Measurements from ENCODE around the gene MRPL20. TPM values are rescaled to one million over a fixed set of nuclear protein-coding genes. Genes with fewer than 3 reads are reported as not detected.

MRPL20 gene
- total and polyA plus RNA-seq, 9 of the 15 experiments (the other 6 are each of a cell fraction or from before 2014, with no cell fraction given), result 180 to 671 (median 229) TPM

- 62% methylated on average over 15 of the region's 40 CpGs for WGBS (ENCODE audit: insufficient coverage, low coverage, missing lambda C conversion rate)
- no TSS peak for BruUV-seq (replicated peaks)
- FAIRE-seq, result no peak
- H3K27me3 ChIP-seq (ENCODE audit: control insufficient read depth in 2 of 2, insufficient read depth in 2 of 2, low read length in 2 of 2), result no peaks in the 10 kb centered on the region
- peak overlapping the region; percentile 85; the same call in 1 of the 2 replicates for H3K4me2 ChIP-seq (ENCODE audit: insufficient read depth, low read length)
- H3K9me1 ChIP-seq (ENCODE audit: control insufficient read depth, insufficient read depth, low read length), result no peaks in the 10 kb centered on the region
- H4K20me1 ChIP-seq (replicated peaks; ENCODE audit: control insufficient read depth, insufficient read depth, low read length), result no peaks in the 10 kb centered on the region
- H3K4me1 ChIP-seq (replicated peaks in 1 of 2; ENCODE audit: control insufficient read depth in 2 of 2, insufficient read depth in 2 of 2, low read length in 2 of 2), result peaks cover 49 to 97% of the 10 kb centered on the region in 2 experiments
- H3K9me3 ChIP-seq (replicated peaks; ENCODE audit: control insufficient read depth, insufficient read depth, low read depth, low read length), result no peaks in the 10 kb centered on the region
- ChIA-PET POLR2A (interaction anchor here (0.6 to 1.4 kb wide), 3 partner anchors 37 to 392 kb away, joined by 3 to 7 read pairs (median 4); partner anchors contain the start of gene CCNL2), CTCF (ENCODE audit: low intra/inter-chr PET ratio) (no interaction called here)
- in situ Hi-C loops (cut with MboI) (no loop called here), intact Hi-C loops (cut with micrococcal nuclease) (no loop called here)
- peak overlapping the region in 1 of 2 experiments; percentile 90; a peak in 3 of 4 replicates for H3K9ac ChIP-seq (ENCODE audit: insufficient read depth in 1 of 2, low read depth in 2 of 2, low read length in 2 of 2)
- H3K79me2 ChIP-seq (ENCODE audit: control insufficient read depth, insufficient read depth, low read length), result no peaks in the 10 kb centered on the region; the same call in 2 of the 3 replicates
- peak overlapping the region; percentile 97 for H2AFZ ChIP-seq (ENCODE audit: low read depth, low read length)
- H3K4me3 ChIP-seq, result peak overlapping the region; percentile 40
- DNase-seq (ENCODE audit: extremely low read depth in 1 of 4, low spot score in 3 of 4), result peak in 2 of 4 experiments; percentile 11 to 15
- no peaks in the 10 kb centered on the region for H3K36me3 ChIP-seq (ENCODE audit: control insufficient read depth, insufficient read depth, low read length)
- H3K27ac ChIP-seq (ENCODE audit: extremely low read depth, low read depth, low read length), result no peak overlapping the region
- ATAC-seq, result no peak
- no peak for TF ChIP-seq MTA3 (IDR thresholded peaks at IDR 0.05; ENCODE audit: borderline replicate concordance)
- TF ChIP-seq ZBTB49 (CRISPR knock-in tag; IDR thresholded peaks at IDR 0.05; ENCODE audit: borderline replicate concordance), result no peak
- TF ChIP-seq ZNF3 (CRISPR knock-in tag; IDR thresholded peaks at IDR 0.05), result no peak
- 0 out of 2 replicates have a peak, but pooled peaks have one; percentile 2 for TF ChIP-seq USF2 (CRISPR knock-in tag; IDR thresholded peaks at IDR 0.05)
- TF ChIP-seq MTA2 (IDR thresholded peaks at IDR 0.05; ENCODE audit: low read depth), result no peak
- peak; percentile 32; the same call in 1 of the 2 replicates for TF ChIP-seq ZBTB40 (IDR thresholded peaks at IDR 0.05)
- TF ChIP-seq ZBTB40 (CRISPR knock-in tag; IDR thresholded peaks at IDR 0.05), result no peak
- no peak for TF ChIP-seq RAD51 (IDR thresholded peaks at IDR 0.05; ENCODE audit: borderline replicate concordance, low read depth)
- no peak for TF ChIP-seq PML (IDR thresholded peaks at IDR 0.05; ENCODE audit: low read length)
Measured at GRCh38 chr1:1435911-1436629, 29.0 kb upstream of the MRPL20 start.
